T-helper 1 cell treated with Interleukin-12 subunit alpha and Interleukin-12 subunit beta and Interleukin-4 antibody, amounts not matched to agents 30 ng/mL and 1 ng/mL, for 36 hours (primary cell): Measurements from ENCODE around the gene ZNF775. TPM values are rescaled to one million over a fixed set of nuclear protein-coding genes. Genes with fewer than 3 reads are reported as not detected.

ENCODE experiments used
- intact Hi-C: fragments of 100-400 bp; cut with micrococcal nuclease; formaldehyde crosslinking; loops from one replicate; pipeline ENCODE4 v1.15.1; 2024
- total RNA-seq: library from RNA; stranded (reverse); gene quantifications from 2 replicates; pipeline ENCODE4 v1.2.3, GENCODE V29; 2022

The ZNF775 gene
- total RNA-seq, 1 donor from 2014 or later = 6.2 TPM

GRCh38 chr7:150368096-150368883 lies 10.8 kb upstream of the ZNF775 start, which contains the start of gene REPIN1:
TSS of gene REPIN1 (plus strand) at chr7:150368822. CDS start at chr7:150369712, 890 bp downstream.
- intact Hi-C loops = loop anchor here (1.0 to 2.0 kb wide), 4 partner anchors 11 to 53 kb away; a partner anchor contains a TSS

- intact Hi-C loops = loop anchor here (1.0 to 2.0 kb wide), 5 partner anchors 9 to 52 kb away; a partner anchor contains a TSS
These were observed 10.0 kb upstream of the ZNF775 start for GRCh38 chr7:150368884-150369747.

GRCh38 chr7:150369748-150370501 lies 9.2 kb upstream of the ZNF775 start:
- intact Hi-C loops = loop anchor here (1.0 to 10.0 kb wide), 3 partner anchors 8 to 715 kb away; partner anchors contain the start of genes AGAP3, FASTK and TMUB1

GRCh38 chr7:150370612-150371071 lies 8.5 kb upstream of the ZNF775 start:
- intact Hi-C loops = loop anchor here (10.0 kb wide), 1 partner anchor 714 kb away; the partner anchor contains the start of genes AGAP3, FASTK and TMUB1

- intact Hi-C loops = loop anchor here (10.0 kb wide), 1 partner anchor 713 kb away; the partner anchor contains the start of genes AGAP3, FASTK and TMUB1
These were observed 7.8 kb upstream of the ZNF775 start for GRCh38 chr7:150371131-150371995.

GRCh38 chr7:150371996-150372270 lies 7.2 kb upstream of the ZNF775 start:
- intact Hi-C loops = loop anchor here (10.0 kb wide), 1 partner anchor 713 kb away; the partner anchor contains the start of genes AGAP3, FASTK and TMUB1

- intact Hi-C loops = loop anchor here (10.0 kb wide), 1 partner anchor 712 kb away; the partner anchor contains the start of genes AGAP3, FASTK and TMUB1
These were observed 6.7 kb upstream of the ZNF775 start for GRCh38 chr7:150372271-150373048.

- intact Hi-C loops = loop anchor here (10.0 kb wide), 1 partner anchor 712 kb away; the partner anchor contains the start of genes AGAP3, FASTK and TMUB1
These were observed 5.9 kb upstream of the ZNF775 start for GRCh38 chr7:150373049-150373801.

GRCh38 chr7:150374026-150374425 lies 5.1 kb upstream of the ZNF775 start:
- intact Hi-C loops = loop anchor here (10.0 kb wide), 1 partner anchor 711 kb away; the partner anchor contains the start of genes AGAP3, FASTK and TMUB1

GRCh38 chr7:150374472-150374871 lies 4.7 kb upstream of the ZNF775 start:
- intact Hi-C loops = loop anchor here (10.0 kb wide), 1 partner anchor 710 kb away; the partner anchor contains the start of genes AGAP3, FASTK and TMUB1

- intact Hi-C loops = loop anchor here (5.0 to 10.0 kb wide), 3 partner anchors 141 to 709 kb away; partner anchors contain the start of genes AGAP3, ATP6V0E2, FASTK and TMUB1
These were observed 3.2 kb upstream of the ZNF775 start for GRCh38 chr7:150375662-150376521.

- intact Hi-C loops = loop anchor here (5.0 to 10.0 kb wide), 3 partner anchors 141 to 708 kb away; partner anchors contain the start of genes AGAP3, ATP6V0E2, FASTK and TMUB1
These were observed 2.6 kb upstream of the ZNF775 start for GRCh38 chr7:150376560-150376959.

- intact Hi-C loops = loop anchor here (5.0 to 10.0 kb wide), 3 partner anchors 140 to 708 kb away; partner anchors contain the start of genes AGAP3, ATP6V0E2, FASTK and TMUB1
These were observed 1.9 kb upstream of the ZNF775 start for GRCh38 chr7:150377196-150377595.

- intact Hi-C loops = loop anchor here (1.0 to 10.0 kb wide), 5 partner anchors 8 to 707 kb away; partner anchors contain the start of genes AGAP3, ATP6V0E2, FASTK and GIMAP8
These were observed 1.5 kb upstream of the ZNF775 start for GRCh38 chr7:150377635-150378034.

- intact Hi-C loops = loop anchor here (1.0 to 10.0 kb wide), 5 partner anchors 9 to 707 kb away; partner anchors contain the start of genes AGAP3, ATP6V0E2, FASTK and GIMAP8
These were observed 846 bp upstream of the ZNF775 start for GRCh38 chr7:150378115-150378852.
